Thymus (tissue), 11 donors: ENCODE data around the gene CALCR. TPM values are rescaled to one million over a fixed set of nuclear protein-coding genes. Genes with fewer than 3 reads are reported as not detected.
"Not testable (repeated sequence)": the region's sequence is repeated elsewhere in the genome, so short reads cannot be mapped to it uniquely, and the experiment has no call there.

Experiments used
- DNase-seq, 9 donors: peaks; one replicate each; pipeline ENCODE4 v3.0.0-alpha.2; 2013; ENCODE audit warnings: low spot score in 9 of 9, low read depth in 6 of 9, missing footprints in 1 of 9
- H3K27ac ChIP-seq, 2 donors: one replicate each; pipeline ENCODE4 v1.5.1; 2013; ENCODE audit warnings: control low read depth in 1 of 2, low read depth in 1 of 2, low read length in 1 of 2, mild to moderate bottlenecking in 1 of 2, moderate library complexity in 1 of 2
- H3K27me3 ChIP-seq, 2 donors: one replicate each; pipeline ENCODE4 v1.5.1; 2013; ENCODE audit warnings: low read length in 1 of 2; ENCODE audit not compliant: control insufficient read depth in 2 of 2, insufficient read depth in 1 of 2
- H3K36me3 ChIP-seq, 2 donors: one replicate each; pipeline ENCODE4 v1.5.1; 2013; ENCODE audit warnings: low read length in 1 of 2, mild to moderate bottlenecking in 1 of 2, moderate library complexity in 1 of 2; ENCODE audit not compliant: control insufficient read depth in 2 of 2, insufficient read depth in 2 of 2
- H3K4me1 ChIP-seq, 2 donors: one replicate each; pipeline ENCODE4 v1.5.1; 2013; ENCODE audit warnings: low read length in 2 of 2; ENCODE audit not compliant: control insufficient read depth in 2 of 2, insufficient read depth in 2 of 2
- H3K4me3 ChIP-seq, 2 donors: one replicate each; pipeline ENCODE4 v1.5.1; 2013; ENCODE audit warnings: low read length in 2 of 2, control low read depth in 1 of 2, mild to moderate bottlenecking in 1 of 2
- H3K9me3 ChIP-seq, 2 donors: one replicate each; pipeline ENCODE4 v1.5.1; 2013; ENCODE audit warnings: low read length in 1 of 2, mild to moderate bottlenecking in 1 of 2; ENCODE audit not compliant: control insufficient read depth in 2 of 2, insufficient read depth in 1 of 2
- WGBS: extraction: QIAGEN DNeasy Blood & Tissue Kit; methylation state at CpG from one replicate; pipeline ENCODE4 v1.1.7; 2013; 5-methylcytosine and 5-hydroxymethylcytosine counted together
- polyA plus RNA-seq: library from polyadenylated mRNA; stranded (reverse); fragments of 200-250 nt; gene quantifications from one replicate; pipeline ENCODE4 v1.2.3, GENCODE V29; 2013
- total RNA-seq: library from RNA; stranded (reverse); fragments of 120-200 nt; gene quantifications from one replicate; pipeline ENCODE4 v1.2.4, GENCODE V29; 2013
- donor health status: healthy.

The CALCR gene
- total and polyA plus RNA-seq, 2 donors, result 0.05 to 0.07 TPM

- no peaks in the 10 kb centered on the region for H3K4me1 ChIP-seq
- H3K36me3 ChIP-seq, result no peaks in the 10 kb centered on the region
- H3K9me3 ChIP-seq, result no peaks in the 10 kb centered on the region
- no peak overlapping the region for H3K4me3 ChIP-seq
- H3K27ac ChIP-seq, result no peak overlapping the region
- WGBS, result 93% methylated on average over 3 of the region's 3 CpGs
- no peak for DNase-seq
- no peaks in the 10 kb centered on the region for H3K27me3 ChIP-seq
These were observed 26.8 kb downstream of the CALCR start for GRCh38 chr7:93547716-93548115.

GRCh38 chr7:93544691-93545090, 29.8 kb downstream of the CALCR start:
- DNase-seq, result no peak
- Histone ChIP-seq H3K4me1 (no peaks in the 10 kb centered on the region), H3K27ac (no peak overlapping the region), H3K36me3 (no peaks in the 10 kb centered on the region), H3K27me3 (no peaks in the 10 kb centered on the region), H3K9me3 (no peaks in the 10 kb centered on the region), H3K4me3 (no peak overlapping the region)
- 90% methylated on average over 2 of the region's 2 CpGs for WGBS

GRCh38 chr7:93538061-93538460, 36.5 kb downstream of the CALCR start:
- Histone ChIP-seq H3K9me3 (no peaks in the 10 kb centered on the region), H3K27me3 (no peaks in the 10 kb centered on the region), H3K4me1 (no peaks in the 10 kb centered on the region), H3K4me3 (no peak overlapping the region), H3K27ac (no peak overlapping the region), H3K36me3 (no peaks in the 10 kb centered on the region)
- no peak for DNase-seq
- WGBS, result 25% methylated on average over 1 of the region's 1 CpG

GRCh38 chr7:93535616-93536015, 38.9 kb downstream of the CALCR start:
- H3K4me1 ChIP-seq, result no peaks in the 10 kb centered on the region
- no peak overlapping the region for H3K4me3 ChIP-seq
- no peaks in the 10 kb centered on the region for H3K27me3 ChIP-seq
- H3K36me3 ChIP-seq, result no peaks in the 10 kb centered on the region
- no peaks in the 10 kb centered on the region for H3K9me3 ChIP-seq
- H3K27ac ChIP-seq, result no peak overlapping the region
- no peak for DNase-seq

- Histone ChIP-seq H3K36me3 (no peaks in the 10 kb centered on the region), H3K4me1 (no peaks in the 10 kb centered on the region), H3K4me3 (no peak overlapping the region), H3K27ac (no peak overlapping the region), H3K9me3 (no peaks in the 10 kb centered on the region), H3K27me3 (no peaks in the 10 kb centered on the region)
- DNase-seq, result no peak
These were observed 43.8 kb downstream of the CALCR start for GRCh38 chr7:93530701-93531100.

- H3K9me3 ChIP-seq, result no peaks in the 10 kb centered on the region
- H3K27me3 ChIP-seq, result no peaks in the 10 kb centered on the region
- no peak overlapping the region for H3K27ac ChIP-seq
- no peak for DNase-seq
- no peak overlapping the region for H3K4me3 ChIP-seq
- no peaks in the 10 kb centered on the region for H3K4me1 ChIP-seq
- WGBS, result 98% methylated on average over 4 of the region's 4 CpGs
- no peaks in the 10 kb centered on the region for H3K36me3 ChIP-seq
These were observed 57.7 kb downstream of the CALCR start for GRCh38 chr7:93516834-93517233.

GRCh38 chr7:93515144-93515543, 59.4 kb downstream of the CALCR start:
- Histone ChIP-seq H3K27me3 (no peaks in the 10 kb centered on the region), H3K27ac (no peak overlapping the region), H3K36me3 (no peaks in the 10 kb centered on the region), H3K4me3 (no peak overlapping the region), H3K9me3 (no peaks in the 10 kb centered on the region), H3K4me1 (no peaks in the 10 kb centered on the region)
- WGBS, result 91% methylated on average over 1 of the region's 1 CpG
- no peak for DNase-seq

- H3K36me3 ChIP-seq, result no peaks in the 10 kb centered on the region
- H3K4me1 ChIP-seq, result no peaks in the 10 kb centered on the region
- no peaks in the 10 kb centered on the region for H3K27me3 ChIP-seq
- H3K9me3 ChIP-seq, result no peaks in the 10 kb centered on the region
- no peak for DNase-seq
- no peak overlapping the region for H3K27ac ChIP-seq
- H3K4me3 ChIP-seq, result no peak overlapping the region
These were observed 65.2 kb downstream of the CALCR start for GRCh38 chr7:93509303-93509702.

- Histone ChIP-seq H3K27ac (no peak overlapping the region), H3K36me3 (no peaks in the 10 kb centered on the region), H3K4me3 (no peak overlapping the region), H3K9me3 (no peaks in the 10 kb centered on the region), H3K27me3 (no peaks in the 10 kb centered on the region), H3K4me1 (no peaks in the 10 kb centered on the region)
- no peak for DNase-seq
- 87% methylated on average over 3 of the region's 3 CpGs for WGBS
These were observed 71.4 kb downstream of the CALCR start for GRCh38 chr7:93503088-93503487.

- H3K4me1 ChIP-seq, DNase-seq, H3K4me3 ChIP-seq, H3K27me3 ChIP-seq, H3K9me3 ChIP-seq, H3K36me3 ChIP-seq, H3K27ac ChIP-seq: not testable (repeated sequence)
- 94% methylated on average over 3 of the region's 3 CpGs for WGBS
These were observed 82.7 kb downstream of the CALCR start for GRCh38 chr7:93491860-93492259.
